RPMI8226 (cell line): Measurements from ENCODE around the gene MMP21.
A peak's percentile ranks its signal among the peaks of the same experiment; 100 is the strongest.

Source experiments
- DNase-seq: peaks from one replicate; pipeline ENCODE4 v3.0.0-alpha.2; 2015

MMP21 gene

DNA sequence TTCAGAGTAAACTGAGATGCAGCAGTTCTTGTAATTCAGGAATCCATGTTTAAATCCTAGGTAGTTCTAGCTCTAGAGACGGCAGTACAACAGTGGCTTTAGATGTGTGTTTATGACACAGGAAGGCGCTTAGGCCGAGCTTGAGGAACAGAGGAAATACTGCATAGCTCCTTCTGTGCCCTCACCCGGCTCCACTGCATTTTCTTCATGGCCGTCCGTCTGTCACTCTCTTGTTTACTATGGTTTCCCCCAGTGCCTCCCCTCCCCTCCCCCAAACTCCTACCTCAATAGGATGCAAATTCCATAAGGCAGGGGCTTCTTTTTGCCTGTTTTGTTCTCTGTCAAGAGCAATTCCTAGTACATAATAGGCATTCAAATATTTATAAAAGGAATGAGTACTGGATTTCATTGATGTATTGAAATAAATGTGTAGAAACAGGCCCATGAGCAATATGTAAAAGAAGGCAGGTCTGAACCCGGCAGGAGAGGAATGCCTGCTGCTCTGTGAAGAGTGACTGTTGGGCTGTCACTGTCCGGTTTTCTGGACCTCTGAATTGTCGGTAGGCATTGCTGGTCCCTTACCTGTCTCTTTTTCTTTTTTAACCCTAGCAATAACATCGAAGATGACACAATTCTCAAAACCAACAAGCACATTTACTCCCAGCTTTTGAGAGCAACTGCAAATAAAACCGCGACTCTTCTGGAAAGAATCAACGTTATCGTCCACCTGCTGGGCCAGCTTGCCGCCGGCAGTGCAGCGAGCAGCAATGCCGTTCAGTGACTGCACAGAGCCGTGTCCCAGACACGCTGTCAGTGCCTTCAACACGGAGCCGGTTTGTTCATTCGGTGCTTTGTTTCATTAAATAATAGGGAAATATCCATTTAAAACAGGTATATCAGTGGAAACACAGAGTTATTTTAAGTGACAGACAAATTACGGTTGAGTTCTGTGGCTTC, 12.7 kb downstream of the MMP21 start:
- DNase-seq, result no peak

DNA sequence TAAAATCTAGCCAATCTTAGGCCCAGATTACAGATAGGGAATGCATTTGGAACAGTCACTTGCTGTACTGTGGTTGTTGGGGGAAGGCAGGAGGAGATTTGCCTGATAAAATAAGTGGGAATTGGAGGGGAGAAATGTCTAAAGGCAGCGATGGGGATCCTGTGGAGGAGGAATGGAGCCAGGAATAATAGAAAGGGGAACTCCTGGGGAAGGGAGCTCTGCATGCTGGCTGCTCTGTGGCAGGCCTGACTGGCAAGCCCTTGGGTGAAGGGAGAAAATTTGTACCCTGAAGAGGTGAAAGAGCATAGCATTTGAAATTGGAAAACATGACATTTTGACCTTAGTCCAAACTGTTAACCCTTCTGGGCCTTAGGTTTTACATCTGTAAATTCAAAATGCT, 13.7 kb downstream of the MMP21 start:
- no peak for DNase-seq

DNA sequence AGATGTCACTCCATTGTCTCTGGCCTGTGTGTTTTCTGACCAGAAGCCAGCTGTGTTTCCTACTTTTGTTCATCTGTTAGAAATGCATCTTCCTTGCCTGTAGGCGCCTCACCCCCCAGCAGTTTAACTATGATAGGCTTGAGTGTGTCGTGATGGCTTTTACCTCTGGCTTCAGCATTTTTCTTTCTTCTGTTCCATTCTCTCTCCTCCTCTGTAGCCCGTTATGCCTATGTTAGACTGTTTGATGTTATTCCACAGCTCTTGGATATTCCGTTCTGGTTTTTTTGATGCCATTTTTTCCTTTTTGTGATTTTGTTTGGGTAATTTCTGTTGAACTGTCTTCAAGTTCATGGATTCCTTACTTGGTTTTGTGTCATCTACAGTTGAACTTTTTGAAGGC, 17.9 kb downstream of the MMP21 start:
- no peak for DNase-seq

DNA sequence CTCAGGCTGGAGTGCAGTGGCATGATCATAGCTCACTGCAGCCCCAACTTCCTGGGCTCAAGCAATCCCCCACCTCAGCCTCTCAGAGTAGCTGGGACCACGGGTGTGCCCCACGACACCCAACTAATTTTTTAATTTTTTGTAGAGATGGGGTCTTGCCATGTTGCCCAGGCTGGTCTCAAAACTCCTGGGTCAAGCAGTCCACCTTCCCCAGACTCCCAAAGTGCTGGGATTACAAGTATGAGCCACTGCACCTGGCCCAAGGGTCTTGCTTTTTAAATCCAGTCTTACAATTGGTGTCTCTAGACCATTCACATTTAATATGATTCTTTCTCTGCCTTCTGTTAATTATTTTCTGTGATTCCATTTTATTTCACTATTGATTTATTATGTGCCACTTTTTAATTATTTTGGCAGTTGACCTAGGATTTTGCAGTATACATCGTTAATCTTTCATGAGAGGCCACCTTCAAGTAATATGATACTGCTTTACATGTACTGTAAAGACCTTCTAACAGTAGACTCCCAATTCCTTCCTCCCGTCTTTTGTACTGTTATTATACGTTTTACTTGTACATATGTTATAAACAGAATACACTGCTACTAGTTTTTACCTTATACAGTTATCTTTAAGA, 18.7 kb downstream of the MMP21 start:
- no peak for DNase-seq

DNA sequence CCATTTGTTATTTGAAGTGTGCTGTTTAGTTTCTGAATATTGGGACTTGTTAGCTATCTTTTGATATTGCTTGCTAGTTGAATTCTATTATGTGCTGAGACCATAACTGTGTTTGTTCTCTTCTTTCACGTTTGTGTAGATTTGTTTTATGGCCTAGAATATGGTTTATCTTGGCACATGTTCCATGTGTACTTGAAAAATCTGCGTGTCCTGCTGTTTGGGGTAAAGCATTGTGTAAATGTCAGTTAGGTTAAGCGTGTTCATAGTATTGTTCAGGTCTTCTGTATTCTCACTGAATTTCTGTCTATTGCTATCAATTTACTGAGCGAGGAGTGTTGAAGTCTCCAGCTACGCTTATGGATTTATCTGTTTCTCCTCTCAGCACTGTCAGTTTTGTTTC, 19.4 kb downstream of the MMP21 start:
- DNase-seq, result no peak

DNA sequence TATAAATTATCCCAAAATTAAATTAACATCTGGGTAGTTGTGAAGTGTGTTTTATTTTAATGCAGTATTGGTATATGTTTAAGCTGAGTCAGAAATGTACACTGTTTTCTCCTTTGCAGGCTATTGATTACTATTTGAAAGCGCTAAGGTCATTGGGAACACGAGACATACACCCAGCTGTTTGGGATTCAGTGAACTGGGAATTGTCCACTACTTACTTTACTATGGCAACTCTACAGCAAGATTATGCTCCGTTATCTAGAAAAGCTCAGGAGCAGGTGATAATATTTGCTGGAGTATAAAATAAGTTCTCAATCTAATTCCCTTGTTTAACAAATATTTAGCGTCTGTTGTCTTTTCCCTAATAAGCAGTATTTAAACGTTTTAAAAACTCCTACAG, 28.2 kb downstream of the MMP21 start:
- DNase-seq, result no peak

DNA sequence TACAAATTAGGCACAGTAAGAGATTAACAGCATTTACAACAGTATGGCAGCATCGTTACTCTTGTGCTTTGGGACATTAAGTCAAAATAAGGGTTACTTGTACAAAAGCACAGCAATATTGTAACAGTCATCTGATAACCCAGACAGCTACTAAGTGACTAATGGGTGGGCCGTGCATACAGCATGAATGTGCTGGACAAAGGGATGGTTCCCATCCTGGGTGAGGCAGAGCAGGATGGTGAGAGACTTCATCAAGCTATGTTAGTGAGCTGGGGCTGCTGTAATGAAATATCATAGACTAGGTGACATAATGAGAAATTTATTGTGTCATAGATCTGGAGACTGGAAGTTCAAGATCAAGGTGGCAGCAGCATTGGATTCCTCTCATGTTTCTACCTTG, 30.7 kb downstream of the MMP21 start:
- no peak for DNase-seq

DNA sequence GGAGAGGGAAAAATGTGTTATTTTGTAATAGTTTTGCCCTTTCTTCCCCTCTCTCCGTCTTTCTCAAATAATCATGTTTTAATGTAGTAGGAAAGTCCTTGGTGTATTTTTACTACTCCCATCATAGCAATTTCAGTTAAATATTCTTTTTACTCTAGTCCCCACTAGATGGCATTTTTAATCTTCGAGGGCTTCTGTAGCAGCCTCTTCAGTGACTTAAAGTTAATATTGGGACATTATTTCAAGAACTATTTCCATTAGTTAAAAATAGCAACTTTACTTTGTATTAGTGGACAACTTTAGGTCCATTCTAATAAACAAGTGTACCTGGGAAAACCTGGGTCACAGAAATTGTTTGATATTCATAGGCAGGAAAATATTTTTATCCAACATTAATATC, 33.2 kb downstream of the MMP21 start:
- no peak for DNase-seq

DNA sequence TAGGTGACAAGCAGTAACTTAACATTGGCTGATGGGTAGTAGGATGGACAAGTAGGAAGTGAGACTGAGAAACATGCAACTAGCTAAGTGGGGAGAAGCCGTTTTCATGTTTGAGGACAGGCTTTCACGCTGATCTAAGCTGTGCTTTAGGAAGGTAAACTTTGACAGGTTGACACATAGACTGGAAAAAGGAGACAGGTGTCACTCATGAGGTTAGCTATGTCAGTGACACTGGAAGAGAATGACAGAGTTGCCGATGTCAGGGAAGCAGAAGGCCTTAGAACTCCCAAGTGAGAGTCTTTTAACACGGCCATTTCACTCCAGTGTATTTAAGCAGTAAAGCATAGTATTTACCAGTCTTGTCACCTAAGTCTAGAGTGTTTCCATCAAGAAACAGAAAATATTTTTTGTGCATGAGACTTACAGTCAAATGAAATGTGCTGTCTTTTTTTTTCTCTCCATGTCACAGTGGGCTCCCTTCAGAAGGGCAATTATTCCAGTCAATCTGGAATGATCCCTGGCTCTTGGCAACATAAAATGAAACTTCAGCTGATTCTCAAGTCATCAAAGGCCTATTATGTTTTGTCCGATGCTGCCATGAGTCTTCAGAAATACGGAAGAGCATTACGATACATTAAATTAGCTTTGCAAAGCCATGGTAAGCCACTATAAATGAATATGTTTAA, 35.5 kb downstream of the MMP21 start:
- DNase-seq, result no peak

DNA sequence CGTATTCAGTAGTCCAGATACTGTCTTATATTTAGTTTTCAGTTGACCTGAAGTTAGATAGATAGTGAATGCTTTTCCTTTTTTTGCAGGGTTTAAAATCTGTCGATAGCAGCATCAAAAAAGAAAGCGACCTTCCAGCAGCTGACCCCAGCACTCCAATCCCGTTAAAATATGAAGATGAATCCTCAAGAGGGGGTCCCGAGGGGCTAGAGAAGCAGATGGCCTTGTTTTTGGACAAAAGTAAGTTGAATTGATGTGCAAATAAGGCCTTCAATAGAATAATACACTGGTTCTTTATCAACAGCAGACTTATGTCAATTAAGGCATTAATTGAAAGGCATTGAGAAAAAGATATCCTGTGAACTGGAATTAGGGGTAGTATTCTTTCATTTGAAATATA, 37.4 kb downstream of the MMP21 start:
- no peak for DNase-seq

DNA sequence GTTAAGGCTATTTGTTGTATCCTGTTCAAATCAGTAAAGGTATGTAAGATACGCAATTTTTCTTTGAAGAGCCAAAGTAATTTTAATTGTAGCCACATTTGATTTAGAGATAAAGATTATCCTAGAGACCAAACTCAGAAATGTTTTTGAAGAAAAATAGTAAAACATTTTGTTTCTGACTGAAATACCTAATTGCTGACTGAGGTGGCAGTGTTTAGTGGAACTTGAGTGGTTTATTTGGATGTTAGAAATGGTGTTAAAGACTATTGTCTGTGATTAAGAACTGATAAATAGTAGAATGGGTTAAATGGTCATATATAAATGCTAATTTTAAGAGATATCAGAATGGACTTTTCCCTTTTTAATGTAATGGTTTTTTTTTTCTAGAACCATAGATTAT, 40.8 kb downstream of the MMP21 start:
- no peak for DNase-seq

DNA sequence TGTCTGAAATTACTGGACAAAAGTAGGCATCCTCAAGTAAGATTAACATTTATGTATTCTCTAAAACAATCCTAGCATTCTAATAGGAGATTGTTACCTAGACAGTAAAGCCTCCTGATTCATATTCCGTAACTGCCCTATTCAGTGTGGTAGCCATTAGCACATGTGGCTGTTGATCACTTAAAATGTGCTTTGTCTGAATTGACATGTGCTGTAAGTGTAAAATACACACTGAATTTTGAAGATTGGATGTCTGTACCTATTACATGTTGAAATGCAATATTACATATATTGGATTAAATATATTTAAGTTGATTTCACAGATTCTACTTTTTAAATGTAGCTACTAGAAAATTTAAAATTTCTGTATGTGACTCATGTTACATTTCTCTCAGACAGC, 41.5 kb downstream of the MMP21 start:
- DNase-seq, result no peak

DNA sequence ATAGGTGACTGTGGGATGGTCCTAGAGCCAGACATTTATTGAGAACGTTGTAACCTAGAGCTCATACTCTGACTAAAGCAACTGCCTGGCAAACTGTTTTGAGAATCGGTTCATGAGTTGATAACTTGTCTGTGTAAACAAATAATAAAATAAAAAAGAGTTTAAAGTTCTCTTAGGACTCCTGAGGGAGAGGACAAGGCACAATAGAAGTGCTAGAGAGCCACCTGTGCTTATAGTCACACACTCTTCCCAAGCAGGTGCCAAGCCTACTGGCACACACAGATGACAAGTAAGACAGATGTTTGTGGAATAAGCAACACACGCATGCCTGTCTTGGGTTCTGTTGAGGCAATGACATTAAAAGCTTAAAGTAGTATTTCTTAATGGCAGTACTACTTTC, 48.2 kb downstream of the MMP21 start:
- DNase-seq, result no peak

DNA sequence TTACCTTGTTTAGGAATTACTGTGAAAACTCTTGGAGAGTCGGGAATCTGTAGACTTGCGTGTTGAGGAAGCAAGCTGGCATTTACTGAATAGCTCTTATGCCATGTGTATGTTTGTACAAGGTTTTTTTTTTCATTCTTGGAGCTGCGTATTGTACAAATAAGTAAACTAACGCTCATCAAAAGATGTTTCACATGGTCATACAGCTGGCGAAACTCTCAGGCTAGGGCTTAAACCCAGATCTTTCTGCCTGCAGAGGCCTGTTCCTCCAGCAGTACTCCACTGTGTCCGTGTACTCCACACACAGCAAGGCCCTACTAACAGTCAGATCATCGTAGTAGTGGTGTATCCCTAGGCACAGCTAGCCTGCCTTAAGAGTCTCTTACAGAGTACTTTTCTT, 48.7 kb downstream of the MMP21 start:
- no peak for DNase-seq

DNA sequence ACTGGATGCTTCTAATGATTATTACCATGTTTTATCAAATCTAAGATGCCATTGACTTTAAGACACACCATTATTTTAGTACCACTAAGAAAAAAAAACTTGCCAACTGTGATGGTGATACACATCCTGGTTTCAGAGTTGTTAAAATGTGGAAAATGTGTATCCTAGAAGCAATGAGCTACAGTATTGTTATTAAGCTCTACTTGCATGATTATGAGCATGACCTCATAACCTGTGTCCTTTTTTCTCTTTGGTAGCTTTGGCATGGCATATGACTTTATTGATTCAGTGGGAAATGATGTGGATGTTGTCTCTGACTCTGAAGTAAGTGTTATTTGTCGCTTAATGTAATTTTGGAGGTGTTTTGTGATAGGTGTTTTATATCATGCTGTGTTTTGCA, 52.8 kb downstream of the MMP21 start:
- no peak for DNase-seq

DNA sequence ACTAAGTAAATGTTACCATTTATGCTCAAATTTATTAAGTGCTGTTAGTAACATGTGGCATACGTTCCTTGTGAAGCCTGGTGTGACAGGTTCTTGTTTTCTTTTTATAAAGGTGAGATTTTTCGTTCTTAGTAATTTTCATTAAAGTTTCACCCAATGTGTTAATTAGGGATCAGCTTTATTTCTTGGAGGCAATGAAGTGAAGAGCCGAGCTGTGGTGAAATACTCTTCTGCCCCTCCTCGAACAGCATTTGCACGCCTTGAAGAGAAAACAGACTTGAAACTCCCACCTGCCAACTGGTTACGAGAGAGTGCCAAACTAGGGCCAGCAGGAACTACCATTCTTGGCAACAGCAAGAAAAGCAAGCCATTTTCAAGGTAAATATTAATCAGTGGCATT, 54.6 kb downstream of the MMP21 start:
- no peak for DNase-seq

DNA sequence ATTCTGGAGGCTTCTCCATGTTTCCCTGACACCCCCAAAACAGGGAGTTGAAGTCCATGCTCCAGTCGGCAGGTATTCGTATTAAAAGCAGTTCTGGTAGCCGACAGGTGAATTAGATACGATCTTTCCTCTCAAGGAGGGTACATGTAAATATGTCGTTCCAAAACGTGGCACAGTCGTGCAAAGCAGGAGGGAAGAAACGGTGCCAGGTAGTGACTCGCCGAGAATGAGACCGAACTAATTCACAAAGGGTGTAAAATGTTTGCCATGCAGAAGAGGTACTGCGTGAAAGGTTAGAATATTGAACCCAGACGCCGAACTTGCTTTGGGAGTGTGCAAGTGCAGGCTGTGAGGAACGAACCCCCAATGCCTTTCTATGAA, 55.6 kb downstream of the MMP21 start:
- peak; percentile 9 for DNase-seq

DNA sequence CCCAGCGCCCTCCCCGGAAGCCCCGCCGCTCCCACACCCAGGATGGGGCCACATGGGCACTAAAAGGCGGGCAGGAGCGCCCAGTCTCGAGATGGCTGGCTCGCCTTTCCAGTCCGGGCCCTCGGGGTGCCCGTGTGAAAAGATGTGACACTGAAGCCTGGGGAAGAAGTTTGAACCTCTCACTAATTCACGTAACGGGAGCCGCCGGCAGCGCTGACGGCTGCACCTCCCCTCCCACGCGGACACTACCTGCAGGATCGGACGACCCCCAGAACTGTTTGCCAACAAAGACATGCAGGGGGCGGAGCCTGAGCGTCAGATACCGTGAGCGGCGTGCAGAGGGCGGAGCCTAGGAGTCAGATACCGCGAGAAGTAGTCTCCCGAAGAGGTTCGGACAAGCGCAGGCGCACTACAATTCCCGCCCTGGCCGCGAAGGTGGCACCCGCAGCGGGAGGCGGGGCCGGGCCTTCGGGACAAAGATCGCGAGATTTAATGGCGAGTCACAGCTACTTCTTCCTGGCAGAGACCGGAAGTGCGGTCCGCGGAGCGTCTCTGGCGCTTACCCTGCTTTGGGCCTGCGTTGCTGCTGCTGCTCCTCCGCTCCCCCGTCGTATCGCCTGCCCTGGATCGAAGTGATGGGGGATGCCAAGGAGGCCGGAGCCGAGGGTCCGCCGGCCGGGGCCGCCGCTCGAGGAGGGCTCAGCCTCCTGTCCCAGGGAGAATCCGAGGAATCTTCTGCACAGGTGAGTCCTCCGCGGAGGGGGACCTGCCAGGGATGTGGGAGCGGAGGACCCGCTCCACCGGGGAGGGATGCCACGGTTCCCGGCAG, 56.2 kb downstream of the MMP21 start, which contains the start of gene EDRF1:
TSS of gene EDRF1 (plus strand) at position 537 of the 829 bp plus-strand sequence. CDS start at position 636, 99 bp downstream.
- DNase-seq, result peak; percentile 98
